IPS-15b (cell line): ENCODE data around the gene COL2A1.

Experiments used
- H3K27me3 ChIP-seq: one replicate; pipeline ENCODE4 v1.6.1; 2013; ENCODE audit warnings: low read length; ENCODE audit not compliant: control insufficient read depth, insufficient read depth
- H3K36me3 ChIP-seq: one replicate; pipeline ENCODE4 v1.6.1; 2013; ENCODE audit warnings: low read length; ENCODE audit not compliant: control insufficient read depth, insufficient read depth
- H3K4me1 ChIP-seq: one replicate; pipeline ENCODE4 v1.6.1; 2013; ENCODE audit warnings: mild to moderate bottlenecking, low read length; ENCODE audit not compliant: control insufficient read depth, insufficient read depth
- H3K4me3 ChIP-seq: one replicate; pipeline ENCODE4 v1.5.1; 2013; ENCODE audit warnings: low read depth, low read length
- H3K9ac ChIP-seq: one replicate; pipeline ENCODE4 v1.6.1; 2013; ENCODE audit warnings: low read depth, mild to moderate bottlenecking, low read length
- H3K9me3 ChIP-seq: one replicate; pipeline ENCODE4 v1.6.1; 2013; ENCODE audit warnings: mild to moderate bottlenecking, low read length; ENCODE audit not compliant: control insufficient read depth, insufficient read depth

COL2A1 gene

DNA sequence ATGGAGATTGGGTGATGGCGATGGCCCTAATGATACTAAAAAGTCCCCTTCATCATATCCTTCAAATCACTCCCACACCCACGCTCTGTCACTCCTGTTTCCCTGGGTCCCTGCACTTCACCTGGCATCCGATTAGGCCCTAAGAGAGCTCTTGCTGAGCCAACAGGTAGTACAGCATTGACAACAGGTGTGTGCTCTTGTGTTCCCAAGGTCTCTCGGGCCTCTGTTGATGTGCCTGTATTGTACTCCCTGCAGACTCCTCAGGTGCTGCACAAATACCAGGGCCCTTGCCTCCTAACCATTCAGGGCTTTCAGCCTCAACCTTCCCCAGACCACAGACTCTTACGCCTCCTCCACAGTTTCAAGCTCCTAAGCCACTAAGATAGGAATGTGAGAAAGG, 73.6 kb downstream of the COL2A1 start:
- no peak overlapping the region for H3K4me3 ChIP-seq
- H3K36me3 ChIP-seq = no peaks in the 10 kb centered on the region
- no peaks in the 10 kb centered on the region for H3K9me3 ChIP-seq
- H3K9ac ChIP-seq = no peak overlapping the region
- no peaks in the 10 kb centered on the region for H3K4me1 ChIP-seq
- H3K27me3 ChIP-seq = peaks cover 12% of the 10 kb centered on the region

DNA sequence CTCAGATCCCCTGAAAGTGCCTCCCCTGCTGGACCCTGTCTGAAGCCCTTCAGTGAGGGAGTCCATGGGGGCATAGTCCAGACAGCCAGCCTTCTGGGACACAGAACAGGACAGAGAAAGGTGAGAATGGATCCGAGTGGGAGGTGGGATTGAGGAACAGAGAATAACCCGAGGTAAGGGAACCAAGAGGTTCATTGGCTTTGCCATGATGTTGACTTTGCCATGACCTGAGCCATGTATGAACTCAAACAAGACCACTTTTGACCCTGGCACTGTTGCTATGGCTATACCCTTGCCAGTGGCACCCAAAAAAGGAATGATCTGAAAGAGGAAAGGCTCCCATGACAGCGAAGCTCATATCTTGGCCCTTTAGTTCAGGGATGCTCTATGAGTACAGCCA, 76.9 kb downstream of the COL2A1 start:
- H3K27me3 ChIP-seq = peaks cover 17% of the 10 kb centered on the region
- no peaks in the 10 kb centered on the region for H3K36me3 ChIP-seq
- H3K9ac ChIP-seq = no peak overlapping the region
- H3K4me3 ChIP-seq = no peak overlapping the region
- no peaks in the 10 kb centered on the region for H3K4me1 ChIP-seq
- H3K9me3 ChIP-seq = no peaks in the 10 kb centered on the region
